Spinal cord (tissue), 10 donors: ENCODE data around the gene KLHDC3. TPM values are rescaled to one million over a fixed set of nuclear protein-coding genes. Genes with fewer than 3 reads are reported as not detected.
"Not testable (repeated sequence)": the region's sequence is repeated elsewhere in the genome, so short reads cannot be mapped to it uniquely, and the experiment has no call there.

Experiments used
- DNase-seq, 6 donors: peaks; one replicate each; pipeline versions ENCODE4 v3.0.0 to v3.0.0-alpha.2; 2013 to 2015; ENCODE audit warnings: low spot score in 6 of 6, low read depth in 4 of 6
- H3K27ac ChIP-seq: one replicate; pipeline ENCODE4 v1.5.1; 2013; ENCODE audit warnings: low read depth, low read length, control low read depth
- H3K27me3 ChIP-seq: one replicate; pipeline ENCODE4 v1.6.1; 2013; ENCODE audit warnings: low read length; ENCODE audit not compliant: control insufficient read depth, insufficient read depth
- H3K36me3 ChIP-seq: one replicate; pipeline ENCODE4 v1.6.1; 2013; ENCODE audit warnings: low read length; ENCODE audit not compliant: control insufficient read depth, insufficient read depth
- H3K4me1 ChIP-seq: one replicate; pipeline ENCODE4 v1.6.1; 2013; ENCODE audit warnings: low read length; ENCODE audit not compliant: control insufficient read depth, insufficient read depth
- H3K4me3 ChIP-seq: one replicate; pipeline ENCODE4 v1.5.1; 2013; ENCODE audit warnings: low read depth, low read length, control low read depth
- H3K9me3 ChIP-seq: one replicate; pipeline ENCODE4 v1.6.1; 2013; ENCODE audit warnings: low read length; ENCODE audit not compliant: control insufficient read depth, insufficient read depth
- WGBS: methylation state at CpG from one replicate; pipeline ENCODE4 v1.1.5; 2013; ENCODE audit warnings: missing lambda C conversion rate; ENCODE audit not compliant: insufficient coverage; 5-methylcytosine and 5-hydroxymethylcytosine counted together
- polyA plus RNA-seq, 2 donors: library from polyadenylated mRNA; unstranded; fragments of 120-200 nt; gene quantifications; one replicate each; pipeline ENCODE4 v1.2.1, GENCODE V29; 2013; ENCODE audit not compliant: insufficient read length in 2 of 2
- total RNA-seq, 2 donors: library from RNA; depleted of rRNA in 1 of 2; stranded (reverse); fragments of 120-200 nt in 1 of 2; fragments of >200 nt in 1 of 2; gene quantifications; one replicate each; pipeline versions ENCODE4 v1.2.3 to v1.2.4, GENCODE V29; 2013 to 2014
- donor health status: healthy.

The KLHDC3 gene
- total and polyA plus RNA-seq, 4 donors = 106 to 136 (median 127) TPM

GRCh38 chr6:43036712-43037111 lies 22.7 kb downstream of the KLHDC3 start:
- Histone ChIP-seq H3K27ac (no peak overlapping the region), H3K4me1 (no peaks in the 10 kb centered on the region), H3K4me3 (no peak overlapping the region), H3K36me3 (peaks cover 77% of the 10 kb centered on the region), H3K27me3 (no peaks in the 10 kb centered on the region), H3K9me3 (no peaks in the 10 kb centered on the region)
- 100% methylated on average over 2 of the region's 9 CpGs for WGBS
- DNase-seq = no peak

GRCh38 chr6:43037197-43037596 lies 23.1 kb downstream of the KLHDC3 start:
- Histone ChIP-seq H3K36me3 (peaks cover 76% of the 10 kb centered on the region), H3K27ac (no peak overlapping the region), H3K27me3 (no peaks in the 10 kb centered on the region), H3K4me1 (no peaks in the 10 kb centered on the region), H3K9me3 (no peaks in the 10 kb centered on the region), H3K4me3 (no peak overlapping the region)
- no peak for DNase-seq
- 94% methylated on average over 5 of the region's 5 CpGs for WGBS

- no peak for DNase-seq
- Histone ChIP-seq H3K36me3 (peaks cover 77% of the 10 kb centered on the region), H3K4me3 (no peak overlapping the region), H3K4me1 (no peaks in the 10 kb centered on the region), H3K27ac (no peak overlapping the region), H3K9me3 (no peaks in the 10 kb centered on the region), H3K27me3 (no peaks in the 10 kb centered on the region)
- 97% methylated on average over 7 of the region's 9 CpGs for WGBS
Observed at GRCh38 chr6:43037706-43038105, 23.7 kb downstream of the KLHDC3 start.

- no peak for DNase-seq
- Histone ChIP-seq H3K27ac (no peak overlapping the region), H3K4me3 (no peak overlapping the region), H3K9me3 (no peaks in the 10 kb centered on the region), H3K27me3 (no peaks in the 10 kb centered on the region), H3K36me3 (peaks cover 87% of the 10 kb centered on the region), H3K4me1 (no peaks in the 10 kb centered on the region)
- 92% methylated on average over 9 of the region's 9 CpGs for WGBS
Observed at GRCh38 chr6:43038727-43039126, 24.7 kb downstream of the KLHDC3 start.

GRCh38 chr6:43040542-43041257 lies 26.7 kb downstream of the KLHDC3 start:
- Histone ChIP-seq H3K27me3 (no peaks in the 10 kb centered on the region), H3K27ac (no peak overlapping the region), H3K4me3 (no peak overlapping the region), H3K4me1 (no peaks in the 10 kb centered on the region), H3K36me3 (peaks cover 89% of the 10 kb centered on the region), H3K9me3 (no peaks in the 10 kb centered on the region)
- no peak for DNase-seq
- 92% methylated on average over 16 of the region's 18 CpGs for WGBS

GRCh38 chr6:43041475-43041874 lies 27.4 kb downstream of the KLHDC3 start:
- not testable (repeated sequence) for H3K27me3 ChIP-seq, H3K27ac ChIP-seq, DNase-seq, H3K9me3 ChIP-seq, H3K4me1 ChIP-seq, H3K4me3 ChIP-seq
- peaks cover 92% of the 10 kb centered on the region for H3K36me3 ChIP-seq
- 66% methylated on average over 4 of the region's 8 CpGs for WGBS

- Histone ChIP-seq H3K36me3 (peaks cover 92% of the 10 kb centered on the region), H3K27ac (no peak overlapping the region)
- 94% methylated on average over 8 of the region's 9 CpGs for WGBS
Observed at GRCh38 chr6:43043310-43043709, 29.3 kb downstream of the KLHDC3 start.

GRCh38 chr6:43045371-43045930 lies 31.4 kb downstream of the KLHDC3 start:
- WGBS = 97% methylated on average over 11 of the region's 11 CpGs
- DNase-seq = no peak
- Histone ChIP-seq H3K9me3 (no peaks in the 10 kb centered on the region), H3K27ac (no peak overlapping the region), H3K4me1 (no peaks in the 10 kb centered on the region), H3K27me3 (no peaks in the 10 kb centered on the region), H3K36me3 (peaks cover 93% of the 10 kb centered on the region), H3K4me3 (no peak overlapping the region)

More at GRCh38 chr6:43043310-43043709, 29.3 kb downstream of the KLHDC3 start:
- H3K9me3 ChIP-seq = no peaks in the 10 kb centered on the region
- H3K4me3 ChIP-seq = no peak overlapping the region
- no peaks in the 10 kb centered on the region for H3K27me3 ChIP-seq
- DNase-seq = no peak
- H3K4me1 ChIP-seq = no peaks in the 10 kb centered on the region

GRCh38 chr6:43047998-43048397 lies 33.9 kb downstream of the KLHDC3 start:
- DNase-seq = no peak
- no peaks in the 10 kb centered on the region for H3K9me3 ChIP-seq
- H3K27me3 ChIP-seq = no peaks in the 10 kb centered on the region
- peaks cover 86% of the 10 kb centered on the region for H3K36me3 ChIP-seq
- H3K27ac ChIP-seq = no peak overlapping the region
- no peak overlapping the region for H3K4me3 ChIP-seq
- H3K4me1 ChIP-seq = peaks cover 17% of the 10 kb centered on the region
- 89% methylated on average over 7 of the region's 7 CpGs for WGBS

- H3K4me1 ChIP-seq = peaks cover 35% of the 10 kb centered on the region
- no peak overlapping the region for H3K27ac ChIP-seq
- H3K9me3 ChIP-seq = no peaks in the 10 kb centered on the region
- no peak overlapping the region for H3K4me3 ChIP-seq
- 97% methylated on average over 16 of the region's 17 CpGs for WGBS
- DNase-seq = no peak
- no peaks in the 10 kb centered on the region for H3K27me3 ChIP-seq
- H3K36me3 ChIP-seq = peaks cover 69% of the 10 kb centered on the region
Observed at GRCh38 chr6:43050981-43051380, 36.9 kb downstream of the KLHDC3 start.
